ENCODE results near the gene NPLOC4. TPM values are rescaled to one million over a fixed set of nuclear protein-coding genes. Genes with fewer than 3 reads are reported as not detected.

NPLOC4 gene
- total and polyA plus RNA-seq, 9 of the 15 experiments (the other 6 are each of a cell fraction or from before 2014, with no cell fraction given) = 1.5 to 116 (median 64.5) TPM

DNA sequence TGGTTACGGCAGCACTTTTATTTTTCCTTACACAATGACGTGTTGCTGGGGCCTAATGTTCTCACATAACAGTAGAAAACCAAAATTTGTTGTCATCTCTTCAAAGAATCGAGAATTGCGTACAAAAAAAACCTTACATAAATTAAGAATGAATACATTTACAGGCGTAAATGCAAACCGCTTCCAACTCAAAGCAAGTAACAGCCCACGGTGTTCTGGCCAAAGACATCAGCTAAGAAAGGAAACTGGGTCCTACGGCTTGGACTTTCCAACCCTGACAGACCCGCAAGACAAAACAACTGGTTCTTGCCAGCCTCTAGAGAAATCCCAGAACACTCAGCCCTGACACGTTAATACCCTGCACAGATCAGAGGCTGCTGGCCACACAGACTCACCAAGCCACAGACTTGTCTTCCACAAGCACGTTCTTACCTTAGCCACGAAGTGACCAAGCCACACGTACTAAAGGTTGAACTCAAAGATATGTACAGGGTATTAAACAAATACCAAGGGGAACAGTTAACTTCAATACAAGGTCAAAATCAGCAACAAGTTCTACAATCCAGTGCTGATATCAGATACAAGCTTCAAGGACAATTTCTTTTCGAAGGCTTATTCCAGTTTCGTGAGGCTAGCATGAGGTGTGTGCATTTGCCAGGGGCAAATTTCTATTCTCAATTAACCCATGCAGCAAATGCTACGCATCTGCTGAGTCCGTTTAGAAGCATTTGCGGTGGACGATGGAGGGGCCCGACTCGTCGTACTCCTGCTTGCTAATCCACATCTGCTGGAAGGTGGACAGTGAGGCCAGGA, 126.7 kb downstream of the NPLOC4 start (continued):
- TF ChIP-seq, protein P1, sequence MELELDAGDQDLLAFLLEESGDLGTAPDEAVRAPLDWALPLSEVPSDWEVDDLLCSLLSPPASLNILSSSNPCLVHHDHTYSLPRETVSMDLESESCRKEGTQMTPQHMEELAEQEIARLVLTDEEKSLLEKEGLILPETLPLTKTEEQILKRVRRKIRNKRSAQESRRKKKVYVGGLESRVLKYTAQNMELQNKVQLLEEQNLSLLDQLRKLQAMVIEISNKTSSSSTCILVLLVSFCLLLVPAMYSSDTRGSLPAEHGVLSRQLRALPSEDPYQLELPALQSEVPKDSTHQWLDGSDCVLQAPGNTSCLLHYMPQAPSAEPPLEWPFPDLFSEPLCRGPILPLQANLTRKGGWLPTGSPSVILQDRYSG (tag; conservative IDR thresholded peaks at IDR 0.05; ENCODE audit: low read depth) = no peak
- TF ChIP-seq DIDO1 (tag; IDR thresholded peaks at IDR 0.05; ENCODE audit: low read depth) (no peak), SREBF1 (IDR thresholded peaks at IDR 0.05; ENCODE audit: borderline replicate concordance, low read depth, low read length) (no peak), ATF1 (CRISPR knock-in tag; IDR thresholded peaks at IDR 0.05) (no peak), ATF1 (tag; IDR thresholded peaks at IDR 0.05) (peak; percentile 28; the same call in 1 of the 2 replicates), NFIX (CRISPR knock-in tag; IDR thresholded peaks at IDR 0.05; ENCODE audit: low read depth) (no peak), COPS2 (conservative IDR thresholded peaks at IDR 0.05) (no peak), ZNF140 (CRISPR knock-in tag; IDR thresholded peaks at IDR 0.05) (no peak), SMARCE1 (IDR thresholded peaks at IDR 0.05) (no peak), ZNF696 (CRISPR knock-in tag; conservative IDR thresholded peaks at IDR 0.05) (no peak), THRAP3 (IDR thresholded peaks at IDR 0.05; ENCODE audit: borderline replicate concordance) (no peak), EP400 (IDR thresholded peaks at IDR 0.05) (no peak), RBM17 (IDR thresholded peaks at IDR 0.05; ENCODE audit: borderline replicate concordance, low read depth, low read length) (no peak)
- TF ChIP-seq, protein P2, sequence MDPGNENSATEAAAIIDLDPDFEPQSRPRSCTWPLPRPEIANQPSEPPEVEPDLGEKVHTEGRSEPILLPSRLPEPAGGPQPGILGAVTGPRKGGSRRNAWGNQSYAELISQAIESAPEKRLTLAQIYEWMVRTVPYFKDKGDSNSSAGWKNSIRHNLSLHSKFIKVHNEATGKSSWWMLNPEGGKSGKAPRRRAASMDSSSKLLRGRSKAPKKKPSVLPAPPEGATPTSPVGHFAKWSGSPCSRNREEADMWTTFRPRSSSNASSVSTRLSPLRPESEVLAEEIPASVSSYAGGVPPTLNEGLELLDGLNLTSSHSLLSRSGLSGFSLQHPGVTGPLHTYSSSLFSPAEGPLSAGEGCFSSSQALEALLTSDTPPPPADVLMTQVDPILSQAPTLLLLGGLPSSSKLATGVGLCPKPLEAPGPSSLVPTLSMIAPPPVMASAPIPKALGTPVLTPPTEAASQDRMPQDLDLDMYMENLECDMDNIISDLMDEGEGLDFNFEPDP (CRISPR knock-in tag; IDR thresholded peaks at IDR 0.05) = no peak
- TF ChIP-seq, protein P3, sequence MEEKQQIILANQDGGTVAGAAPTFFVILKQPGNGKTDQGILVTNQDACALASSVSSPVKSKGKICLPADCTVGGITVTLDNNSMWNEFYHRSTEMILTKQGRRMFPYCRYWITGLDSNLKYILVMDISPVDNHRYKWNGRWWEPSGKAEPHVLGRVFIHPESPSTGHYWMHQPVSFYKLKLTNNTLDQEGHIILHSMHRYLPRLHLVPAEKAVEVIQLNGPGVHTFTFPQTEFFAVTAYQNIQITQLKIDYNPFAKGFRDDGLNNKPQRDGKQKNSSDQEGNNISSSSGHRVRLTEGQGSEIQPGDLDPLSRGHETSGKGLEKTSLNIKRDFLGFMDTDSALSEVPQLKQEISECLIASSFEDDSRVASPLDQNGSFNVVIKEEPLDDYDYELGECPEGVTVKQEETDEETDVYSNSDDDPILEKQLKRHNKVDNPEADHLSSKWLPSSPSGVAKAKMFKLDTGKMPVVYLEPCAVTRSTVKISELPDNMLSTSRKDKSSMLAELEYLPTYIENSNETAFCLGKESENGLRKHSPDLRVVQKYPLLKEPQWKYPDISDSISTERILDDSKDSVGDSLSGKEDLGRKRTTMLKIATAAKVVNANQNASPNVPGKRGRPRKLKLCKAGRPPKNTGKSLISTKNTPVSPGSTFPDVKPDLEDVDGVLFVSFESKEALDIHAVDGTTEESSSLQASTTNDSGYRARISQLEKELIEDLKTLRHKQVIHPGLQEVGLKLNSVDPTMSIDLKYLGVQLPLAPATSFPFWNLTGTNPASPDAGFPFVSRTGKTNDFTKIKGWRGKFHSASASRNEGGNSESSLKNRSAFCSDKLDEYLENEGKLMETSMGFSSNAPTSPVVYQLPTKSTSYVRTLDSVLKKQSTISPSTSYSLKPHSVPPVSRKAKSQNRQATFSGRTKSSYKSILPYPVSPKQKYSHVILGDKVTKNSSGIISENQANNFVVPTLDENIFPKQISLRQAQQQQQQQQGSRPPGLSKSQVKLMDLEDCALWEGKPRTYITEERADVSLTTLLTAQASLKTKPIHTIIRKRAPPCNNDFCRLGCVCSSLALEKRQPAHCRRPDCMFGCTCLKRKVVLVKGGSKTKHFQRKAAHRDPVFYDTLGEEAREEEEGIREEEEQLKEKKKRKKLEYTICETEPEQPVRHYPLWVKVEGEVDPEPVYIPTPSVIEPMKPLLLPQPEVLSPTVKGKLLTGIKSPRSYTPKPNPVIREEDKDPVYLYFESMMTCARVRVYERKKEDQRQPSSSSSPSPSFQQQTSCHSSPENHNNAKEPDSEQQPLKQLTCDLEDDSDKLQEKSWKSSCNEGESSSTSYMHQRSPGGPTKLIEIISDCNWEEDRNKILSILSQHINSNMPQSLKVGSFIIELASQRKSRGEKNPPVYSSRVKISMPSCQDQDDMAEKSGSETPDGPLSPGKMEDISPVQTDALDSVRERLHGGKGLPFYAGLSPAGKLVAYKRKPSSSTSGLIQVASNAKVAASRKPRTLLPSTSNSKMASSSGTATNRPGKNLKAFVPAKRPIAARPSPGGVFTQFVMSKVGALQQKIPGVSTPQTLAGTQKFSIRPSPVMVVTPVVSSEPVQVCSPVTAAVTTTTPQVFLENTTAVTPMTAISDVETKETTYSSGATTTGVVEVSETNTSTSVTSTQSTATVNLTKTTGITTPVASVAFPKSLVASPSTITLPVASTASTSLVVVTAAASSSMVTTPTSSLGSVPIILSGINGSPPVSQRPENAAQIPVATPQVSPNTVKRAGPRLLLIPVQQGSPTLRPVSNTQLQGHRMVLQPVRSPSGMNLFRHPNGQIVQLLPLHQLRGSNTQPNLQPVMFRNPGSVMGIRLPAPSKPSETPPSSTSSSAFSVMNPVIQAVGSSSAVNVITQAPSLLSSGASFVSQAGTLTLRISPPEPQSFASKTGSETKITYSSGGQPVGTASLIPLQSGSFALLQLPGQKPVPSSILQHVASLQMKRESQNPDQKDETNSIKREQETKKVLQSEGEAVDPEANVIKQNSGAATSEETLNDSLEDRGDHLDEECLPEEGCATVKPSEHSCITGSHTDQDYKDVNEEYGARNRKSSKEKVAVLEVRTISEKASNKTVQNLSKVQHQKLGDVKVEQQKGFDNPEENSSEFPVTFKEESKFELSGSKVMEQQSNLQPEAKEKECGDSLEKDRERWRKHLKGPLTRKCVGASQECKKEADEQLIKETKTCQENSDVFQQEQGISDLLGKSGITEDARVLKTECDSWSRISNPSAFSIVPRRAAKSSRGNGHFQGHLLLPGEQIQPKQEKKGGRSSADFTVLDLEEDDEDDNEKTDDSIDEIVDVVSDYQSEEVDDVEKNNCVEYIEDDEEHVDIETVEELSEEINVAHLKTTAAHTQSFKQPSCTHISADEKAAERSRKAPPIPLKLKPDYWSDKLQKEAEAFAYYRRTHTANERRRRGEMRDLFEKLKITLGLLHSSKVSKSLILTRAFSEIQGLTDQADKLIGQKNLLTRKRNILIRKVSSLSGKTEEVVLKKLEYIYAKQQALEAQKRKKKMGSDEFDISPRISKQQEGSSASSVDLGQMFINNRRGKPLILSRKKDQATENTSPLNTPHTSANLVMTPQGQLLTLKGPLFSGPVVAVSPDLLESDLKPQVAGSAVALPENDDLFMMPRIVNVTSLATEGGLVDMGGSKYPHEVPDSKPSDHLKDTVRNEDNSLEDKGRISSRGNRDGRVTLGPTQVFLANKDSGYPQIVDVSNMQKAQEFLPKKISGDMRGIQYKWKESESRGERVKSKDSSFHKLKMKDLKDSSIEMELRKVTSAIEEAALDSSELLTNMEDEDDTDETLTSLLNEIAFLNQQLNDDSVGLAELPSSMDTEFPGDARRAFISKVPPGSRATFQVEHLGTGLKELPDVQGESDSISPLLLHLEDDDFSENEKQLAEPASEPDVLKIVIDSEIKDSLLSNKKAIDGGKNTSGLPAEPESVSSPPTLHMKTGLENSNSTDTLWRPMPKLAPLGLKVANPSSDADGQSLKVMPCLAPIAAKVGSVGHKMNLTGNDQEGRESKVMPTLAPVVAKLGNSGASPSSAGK (IDR thresholded peaks at IDR 0.05) = peak; percentile 34; the same call in 1 of the 2 replicates

Data from K562 (cell line).